HG03103 (cell line): ENCODE results near the gene BGN.

Experiments used
- ATAC-seq: cut with Tn5 transposase; IDR thresholded peaks from one replicate; pipeline ENCODE4 v1.9.1; 2021; ENCODE audit warnings: low read depth; ENCODE audit not compliant: unreplicated experiment

The BGN gene

DNA sequence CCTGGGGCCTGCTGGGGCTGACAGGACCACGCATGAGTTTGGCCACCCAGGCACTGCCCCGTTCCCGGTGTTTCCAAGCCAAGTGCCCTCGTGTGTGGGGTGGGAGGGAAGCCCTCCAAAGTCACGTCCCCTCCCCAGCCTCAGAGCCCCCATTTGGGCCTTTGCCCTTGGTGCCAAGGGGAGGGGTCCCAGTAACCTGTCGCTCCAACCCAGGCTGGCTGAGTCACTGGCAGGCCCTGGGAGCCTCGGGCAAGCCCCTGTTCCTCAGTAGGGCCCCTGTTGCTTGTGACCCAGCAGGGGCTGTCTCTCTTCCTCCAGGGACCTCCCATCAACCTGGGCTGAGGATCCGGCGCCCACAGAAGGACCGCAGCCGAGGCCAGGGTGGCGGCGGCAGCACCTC is 13.7 kb upstream of the BGN start:
- no peak for ATAC-seq

DNA sequence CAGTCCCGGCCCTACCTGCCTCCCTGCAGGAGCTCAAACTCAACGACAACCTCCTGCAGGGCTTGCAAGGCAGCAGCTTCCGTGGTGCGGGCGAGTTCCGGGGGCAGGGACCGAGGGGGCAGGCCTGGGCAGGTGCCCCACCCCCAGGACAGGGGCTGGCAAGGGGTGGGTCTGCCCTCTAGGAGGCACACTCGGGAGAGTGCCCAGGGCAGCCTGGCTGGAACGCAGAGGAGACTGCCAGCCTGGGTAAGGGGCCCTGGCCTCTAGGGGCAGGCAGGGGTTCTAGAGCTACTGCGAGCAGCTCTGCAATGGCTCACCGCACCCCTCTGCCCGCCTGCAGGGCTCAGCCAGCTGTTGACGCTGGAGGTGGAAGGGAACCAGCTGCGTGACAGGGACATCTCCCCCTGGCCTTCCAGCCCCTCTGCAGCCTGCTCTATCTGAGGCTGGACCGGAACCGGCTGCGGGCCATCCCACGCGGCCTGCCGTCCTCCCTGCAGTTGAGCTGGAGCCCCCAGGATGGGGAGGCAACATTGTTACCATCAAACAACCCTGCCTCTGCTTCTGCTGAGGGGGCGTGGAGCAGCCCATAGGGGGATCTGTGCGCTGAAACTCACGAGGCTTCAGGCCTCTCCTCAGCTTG is 12.3 kb upstream of the BGN start:
- no peak for ATAC-seq

GRCh38 chrX:153485396-153486080 is 9.2 kb upstream of the BGN start:
- no peak for ATAC-seq

DNA sequence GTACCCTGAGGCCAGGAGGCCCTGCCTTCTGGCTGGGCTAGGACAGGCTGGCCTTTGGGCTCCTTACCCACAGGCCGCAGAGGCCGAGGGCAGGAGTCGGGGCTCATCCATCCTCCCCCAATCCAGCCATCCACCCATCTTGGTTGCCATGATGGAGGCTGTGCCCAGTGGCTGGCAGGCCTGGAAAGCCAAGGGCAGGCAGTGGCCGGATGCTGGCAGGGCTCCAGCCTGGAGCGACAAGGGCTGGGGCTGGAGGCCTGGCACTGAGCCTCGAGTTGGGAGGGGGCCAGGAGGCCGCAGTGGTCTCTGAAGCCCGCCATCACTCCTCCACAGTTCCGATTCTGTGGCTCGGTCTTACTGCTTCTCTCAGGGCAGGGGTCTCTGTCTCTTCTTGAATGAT is 8.6 kb upstream of the BGN start:
- ATAC-seq: no peak

DNA sequence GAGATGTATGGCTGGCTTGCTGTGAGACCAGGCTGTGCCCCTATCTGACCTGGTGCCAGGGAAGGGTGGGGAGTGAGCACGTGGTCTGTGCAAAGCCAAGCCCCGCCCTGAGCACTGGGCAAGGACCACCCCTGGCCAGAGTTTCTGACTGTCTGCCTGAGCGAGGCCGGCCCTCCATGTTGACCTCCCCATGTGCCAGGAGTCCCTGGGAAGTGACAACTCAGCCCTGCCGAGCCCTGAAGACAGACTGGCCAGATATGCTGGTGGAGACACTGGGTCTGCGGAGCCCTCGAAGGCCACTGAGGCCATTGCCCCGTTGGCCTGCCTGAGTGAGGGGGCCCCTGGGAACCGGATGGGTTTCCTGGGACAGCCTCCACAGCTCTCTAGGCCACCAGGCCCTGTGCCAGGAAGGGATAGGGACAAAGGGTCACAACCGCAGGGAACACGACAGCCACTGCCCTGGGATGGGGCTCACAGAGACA is 7.1 kb upstream of the BGN start:
- ATAC-seq: no peak

GRCh38 chrX:153488231-153488914 is 6.4 kb upstream of the BGN start:
- no peak for ATAC-seq

GRCh38 chrX:153490217-153490930 is 4.4 kb upstream of the BGN start:
- ATAC-seq: no peak

DNA sequence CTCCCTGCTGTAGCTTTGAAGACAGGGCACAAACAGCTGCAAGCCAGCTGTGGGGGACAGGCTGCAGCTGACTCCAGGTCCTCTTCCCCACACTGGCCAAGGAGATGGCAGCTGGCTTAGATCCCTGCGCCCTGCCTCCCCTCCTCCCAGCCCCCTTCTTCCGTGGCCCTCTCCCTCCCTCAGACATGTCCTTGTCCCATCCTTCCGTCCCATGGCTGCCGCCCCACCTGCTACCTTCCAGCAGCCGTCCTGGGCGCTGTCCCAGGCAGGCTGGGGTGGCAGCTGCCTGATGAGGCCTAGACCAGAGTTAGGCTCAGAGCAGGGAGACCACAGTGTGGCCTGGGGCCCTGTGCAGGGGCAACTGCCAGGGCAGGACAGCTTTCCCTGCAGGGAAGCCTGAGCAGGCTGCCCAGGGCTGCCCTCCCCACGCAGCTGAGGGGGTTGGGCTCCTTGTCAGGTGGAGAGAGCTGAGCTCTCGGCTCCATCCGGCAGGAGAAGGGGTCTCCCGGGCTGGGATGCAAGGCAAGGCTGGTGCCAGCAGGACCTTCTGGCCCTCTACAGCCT is 3.3 kb upstream of the BGN start:
- ATAC-seq: no peak

DNA sequence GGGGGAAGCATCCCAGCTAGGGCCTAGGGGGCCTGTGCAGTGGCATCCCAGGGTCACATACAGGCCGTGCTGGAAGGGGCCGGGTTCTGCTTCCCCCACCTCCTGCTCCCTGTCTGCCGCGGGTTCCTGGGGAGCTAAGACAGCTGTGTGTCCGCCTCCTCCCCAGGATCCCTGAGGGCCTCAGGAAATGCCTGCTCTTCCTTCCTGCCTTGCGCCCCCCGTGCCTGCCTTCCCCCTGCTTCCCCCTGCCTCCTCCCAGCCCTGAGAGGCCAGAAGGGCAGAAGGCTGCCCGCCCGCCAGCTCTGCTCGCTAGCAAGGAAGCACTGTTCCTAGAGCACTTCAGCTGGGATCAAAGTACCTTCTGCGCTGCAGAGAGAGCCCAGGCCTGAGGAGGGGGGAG is 2.9 kb upstream of the BGN start:
- no peak for ATAC-seq

DNA sequence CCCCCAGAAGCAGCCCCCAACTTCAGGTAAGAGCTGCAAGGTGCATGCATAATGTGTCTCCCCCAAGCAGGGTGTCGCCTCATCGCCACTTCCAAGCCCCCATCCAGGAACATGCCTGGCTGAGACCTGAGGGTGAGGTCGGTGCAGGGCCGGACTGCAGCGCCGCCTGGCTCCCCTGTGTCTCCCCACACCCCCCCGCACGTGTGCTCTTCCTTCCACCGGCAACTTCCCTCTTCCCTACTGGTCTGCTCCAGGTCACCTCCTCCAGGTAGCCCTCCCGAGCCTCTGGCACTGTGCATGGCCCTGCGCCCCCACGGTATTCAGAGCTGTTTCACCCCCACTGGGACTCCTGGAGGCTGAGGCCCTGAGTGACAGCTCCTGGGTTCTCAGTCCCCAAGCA is 2.2 kb upstream of the BGN start:
- no peak for ATAC-seq

GRCh38 chrX:153493085-153493484 is 1.7 kb upstream of the BGN start:
- ATAC-seq: no peak

DNA sequence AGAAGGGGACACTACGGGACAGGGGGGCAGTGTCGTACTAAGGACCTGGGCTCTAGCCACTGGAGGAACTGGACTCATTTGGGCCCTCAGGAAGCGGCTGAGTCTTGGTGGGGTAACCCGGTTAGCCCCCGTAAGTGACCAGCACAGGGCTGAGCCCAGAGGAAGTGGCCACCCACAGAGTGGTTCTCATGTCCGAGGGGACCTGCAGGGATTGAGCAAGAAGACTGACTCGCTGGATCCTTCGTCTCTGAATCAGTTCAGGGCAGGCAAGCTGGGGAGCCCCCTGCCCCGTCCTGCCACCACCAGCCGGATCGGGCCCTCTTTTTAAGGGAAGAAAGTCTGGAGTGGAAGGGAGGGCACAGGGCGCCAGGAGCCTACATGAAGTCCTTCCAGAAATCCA is 719 bp upstream of the BGN start:
- no peak for ATAC-seq

GRCh38 chrX:153495362-153495751 is 577 bp downstream of the BGN start:
- no peak for ATAC-seq

- no peak for ATAC-seq
These were observed 1.3 kb downstream of the BGN start for GRCh38 chrX:153495903-153496589.

GRCh38 chrX:153496590-153496959 is 1.8 kb downstream of the BGN start:
- ATAC-seq: no peak

GRCh38 chrX:153498453-153498852 is 3.7 kb downstream of the BGN start:
- ATAC-seq: no peak

DNA sequence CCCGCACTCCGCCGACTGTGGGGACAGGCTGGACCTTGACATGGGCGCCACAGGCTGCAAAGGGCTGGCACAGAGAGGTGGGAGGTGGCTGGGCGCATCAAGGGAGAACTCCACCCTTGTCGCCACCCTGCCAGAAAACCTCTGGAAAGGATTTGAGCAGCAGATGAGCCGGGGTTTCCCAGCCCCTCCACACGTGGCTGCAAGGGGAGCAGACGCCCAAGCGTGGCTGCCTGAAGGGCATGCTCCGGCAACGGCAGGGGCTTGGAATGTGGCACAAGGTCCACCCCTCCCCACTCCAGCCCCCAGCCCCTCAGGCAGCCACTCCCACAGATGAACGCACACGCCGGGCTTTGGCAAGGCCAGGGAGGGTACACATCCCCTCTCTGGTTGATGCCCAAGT is 4.6 kb downstream of the BGN start:
- ATAC-seq: no peak

DNA sequence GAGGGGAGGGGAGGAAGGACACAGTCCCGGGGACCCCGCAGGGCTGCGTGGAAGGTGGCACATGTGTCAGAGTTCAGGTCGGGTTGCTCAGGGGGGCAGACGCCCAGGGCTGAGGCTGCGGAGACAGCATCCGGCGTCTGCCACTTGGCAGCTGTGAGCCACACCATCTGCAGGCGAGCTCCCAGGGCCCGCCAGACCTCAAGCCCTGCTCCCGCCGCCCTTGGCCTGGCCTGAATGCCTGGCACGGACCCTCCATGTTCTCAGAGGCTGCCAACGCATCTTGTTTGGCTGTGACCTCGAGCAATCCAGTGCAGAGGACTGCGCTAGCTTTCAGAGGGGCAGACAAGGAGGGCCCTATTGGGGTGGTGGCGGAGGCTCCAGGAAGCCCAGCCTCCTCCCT is 5.1 kb downstream of the BGN start:
- no peak for ATAC-seq

GRCh38 chrX:153500676-153501280 is 6.0 kb downstream of the BGN start:
- ATAC-seq: no peak

- no peak for ATAC-seq
These were observed 6.8 kb downstream of the BGN start for GRCh38 chrX:153501530-153501929.
